Fibroblast of lung (primary cell): ENCODE measurements around the gene RPS4Y1.

Experiments used
- CTCF ChIP-seq, 2 donors: IDR thresholded peaks in 1 of 2; conservative IDR thresholded peaks in 1 of 2; 1 replicate in 1 of 2; 2 replicates in 1 of 2; pipeline ENCODE4 v1.5.1; 2011 to 2012; ENCODE audit warnings: low read length in 2 of 2, control low read depth in 1 of 2, inconsistent platforms in 1 of 2, low read depth in 1 of 2, mild to moderate bottlenecking in 1 of 2
- EZH2 ChIP-seq: IDR thresholded peaks from 2 replicates; pipeline ENCODE4 v1.5.1; 2012; ENCODE audit warnings: low read length, control low read depth, mild to moderate bottlenecking; ENCODE audit errors: missing control alignments

- TF ChIP-seq CTCF (conservative IDR thresholded peaks at IDR 0.05 in 1 of 2, IDR thresholded peaks at IDR 0.05 in 1 of 2; ENCODE audit: low read depth in 1 of 2, low read length in 2 of 2) (no peak), EZH2 (no peak)
These were observed 7.0 kb downstream of the RPS4Y1 start for GRCh38 chrY:2848384-2848783.
